DND-41 (cell line): ENCODE results near the gene MMD2.

Source experiments
- ATAC-seq: fragments of 200-7000 bp; cut with Tn5 transposase; 3 replicates; pipeline ENCODE4 v1.9.1; 2021; ENCODE audit warnings: low read depth; ENCODE audit not compliant: insufficient read depth
- DNase-seq: peaks from one replicate; pipeline ENCODE4 v3.0.0-alpha.2; 2020
- H2AFZ ChIP-seq: 2 replicates; pipeline ENCODE4 v1.6.0; 2012; ENCODE audit warnings: low read depth, low read length
- H3K27ac ChIP-seq: 2 replicates; pipeline ENCODE4 v1.5.1; 2012; ENCODE audit warnings: low read length, inconsistent platforms
- H3K27me3 ChIP-seq: fragments of 200-600 bp; sonication (generic); 2 replicates; pipeline ENCODE4 v1.6.0; 2012; ENCODE audit warnings: low read length, mild to moderate bottlenecking, inconsistent platforms; ENCODE audit not compliant: insufficient read depth, poor library complexity
- H3K36me3 ChIP-seq: 2 replicates; pipeline ENCODE4 v1.5.1; 2012; ENCODE audit warnings: low read length, inconsistent platforms; ENCODE audit not compliant: insufficient read depth
- H3K4me1 ChIP-seq: 2 replicates; pipeline ENCODE4 v1.5.1; 2012; ENCODE audit warnings: mild to moderate bottlenecking, low read length; ENCODE audit not compliant: insufficient read depth
- H3K4me2 ChIP-seq: 2 replicates; pipeline ENCODE4 v1.6.0; 2012; ENCODE audit warnings: mild to moderate bottlenecking, moderate library complexity, low read length, inconsistent platforms; ENCODE audit not compliant: insufficient read depth
- H3K4me3 ChIP-seq, 2 experiments: fragments of 200-600 bp in 1 of 2; shearing (Covaris generic) in 1 of 2; 2 replicates each; pipeline ENCODE4 v1.5.1; 2012 to 2016; ENCODE audit warnings: inconsistent platforms in 2 of 2, low read length in 2 of 2, mild to moderate bottlenecking in 2 of 2, low read depth in 1 of 2, moderate library complexity in 1 of 2
- H3K79me2 ChIP-seq: 2 replicates; pipeline ENCODE4 v1.6.0; 2012; ENCODE audit warnings: low read length, inconsistent platforms; ENCODE audit not compliant: insufficient read depth
- H3K9ac ChIP-seq: 2 replicates; pipeline ENCODE4 v1.6.0; 2012; ENCODE audit warnings: low read depth, mild to moderate bottlenecking, inconsistent platforms, low read length, moderate library complexity
- H3K9me3 ChIP-seq: 2 replicates; pipeline ENCODE4 v1.5.1; 2012; ENCODE audit warnings: low read length, moderate library complexity, mild to moderate bottlenecking, inconsistent platforms; ENCODE audit not compliant: insufficient read depth, severe bottlenecking
- H4K20me1 ChIP-seq: 2 replicates; pipeline ENCODE4 v1.6.0; 2012; ENCODE audit warnings: low read length; ENCODE audit not compliant: insufficient read depth
- EZH2 ChIP-seq: IDR thresholded peaks from 3 replicates; pipeline ENCODE4 v1.6.1; 2012; ENCODE audit warnings: borderline replicate concordance, low read depth, mild to moderate bottlenecking, moderate library complexity, low read length, inconsistent platforms; ENCODE audit not compliant: severe bottlenecking
- TF ChIP-seq, protein P1 (sequence below): IDR thresholded peaks from 2 replicates; pipeline ENCODE4 v1.5.1; 2012; ENCODE audit warnings: borderline replicate concordance, low read length, moderate library complexity, mild to moderate bottlenecking; ENCODE audit not compliant: poor library complexity, severe bottlenecking; ENCODE audit errors: extremely low read depth

MMD2 gene

DNA sequence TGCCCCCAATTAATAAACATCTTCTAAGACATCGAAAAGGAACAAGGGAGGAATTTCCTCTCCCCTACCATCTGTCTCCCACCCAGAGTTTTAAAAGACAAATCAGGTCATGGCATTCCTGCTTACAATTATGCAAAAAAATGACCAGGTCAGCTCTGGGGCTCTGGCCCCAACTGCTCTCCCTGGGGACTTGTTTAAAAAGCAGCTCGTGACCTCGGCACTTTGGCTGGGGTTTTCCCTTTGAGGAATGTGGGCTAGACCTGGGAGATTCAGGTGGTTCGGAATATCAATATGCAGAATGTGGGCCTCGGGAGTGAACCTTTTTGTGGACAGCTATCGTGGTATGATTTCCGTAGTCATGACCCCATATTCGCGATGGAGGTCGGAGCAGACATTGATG, 74.8 kb downstream of the MMD2 start:
- Histone ChIP-seq H3K79me2 (no peaks in the 10 kb centered on the region), H3K27ac (no peak overlapping the region), H3K4me3 (no peak overlapping the region), H3K9me3 (no peaks in the 10 kb centered on the region), H2AFZ (no peak overlapping the region), H3K27me3 (no peaks in the 10 kb centered on the region), H3K9ac (no peak overlapping the region), H4K20me1 (no peaks in the 10 kb centered on the region), H3K36me3 (no peaks in the 10 kb centered on the region), H3K4me2 (no peak overlapping the region), H3K4me1 (no peaks in the 10 kb centered on the region)
- ATAC-seq (no peak), DNase-seq (no peak)
- no peak for TF ChIP-seq EZH2
- TF ChIP-seq, protein P1, sequence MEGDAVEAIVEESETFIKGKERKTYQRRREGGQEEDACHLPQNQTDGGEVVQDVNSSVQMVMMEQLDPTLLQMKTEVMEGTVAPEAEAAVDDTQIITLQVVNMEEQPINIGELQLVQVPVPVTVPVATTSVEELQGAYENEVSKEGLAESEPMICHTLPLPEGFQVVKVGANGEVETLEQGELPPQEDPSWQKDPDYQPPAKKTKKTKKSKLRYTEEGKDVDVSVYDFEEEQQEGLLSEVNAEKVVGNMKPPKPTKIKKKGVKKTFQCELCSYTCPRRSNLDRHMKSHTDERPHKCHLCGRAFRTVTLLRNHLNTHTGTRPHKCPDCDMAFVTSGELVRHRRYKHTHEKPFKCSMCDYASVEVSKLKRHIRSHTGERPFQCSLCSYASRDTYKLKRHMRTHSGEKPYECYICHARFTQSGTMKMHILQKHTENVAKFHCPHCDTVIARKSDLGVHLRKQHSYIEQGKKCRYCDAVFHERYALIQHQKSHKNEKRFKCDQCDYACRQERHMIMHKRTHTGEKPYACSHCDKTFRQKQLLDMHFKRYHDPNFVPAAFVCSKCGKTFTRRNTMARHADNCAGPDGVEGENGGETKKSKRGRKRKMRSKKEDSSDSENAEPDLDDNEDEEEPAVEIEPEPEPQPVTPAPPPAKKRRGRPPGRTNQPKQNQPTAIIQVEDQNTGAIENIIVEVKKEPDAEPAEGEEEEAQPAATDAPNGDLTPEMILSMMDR: no peak

DNA sequence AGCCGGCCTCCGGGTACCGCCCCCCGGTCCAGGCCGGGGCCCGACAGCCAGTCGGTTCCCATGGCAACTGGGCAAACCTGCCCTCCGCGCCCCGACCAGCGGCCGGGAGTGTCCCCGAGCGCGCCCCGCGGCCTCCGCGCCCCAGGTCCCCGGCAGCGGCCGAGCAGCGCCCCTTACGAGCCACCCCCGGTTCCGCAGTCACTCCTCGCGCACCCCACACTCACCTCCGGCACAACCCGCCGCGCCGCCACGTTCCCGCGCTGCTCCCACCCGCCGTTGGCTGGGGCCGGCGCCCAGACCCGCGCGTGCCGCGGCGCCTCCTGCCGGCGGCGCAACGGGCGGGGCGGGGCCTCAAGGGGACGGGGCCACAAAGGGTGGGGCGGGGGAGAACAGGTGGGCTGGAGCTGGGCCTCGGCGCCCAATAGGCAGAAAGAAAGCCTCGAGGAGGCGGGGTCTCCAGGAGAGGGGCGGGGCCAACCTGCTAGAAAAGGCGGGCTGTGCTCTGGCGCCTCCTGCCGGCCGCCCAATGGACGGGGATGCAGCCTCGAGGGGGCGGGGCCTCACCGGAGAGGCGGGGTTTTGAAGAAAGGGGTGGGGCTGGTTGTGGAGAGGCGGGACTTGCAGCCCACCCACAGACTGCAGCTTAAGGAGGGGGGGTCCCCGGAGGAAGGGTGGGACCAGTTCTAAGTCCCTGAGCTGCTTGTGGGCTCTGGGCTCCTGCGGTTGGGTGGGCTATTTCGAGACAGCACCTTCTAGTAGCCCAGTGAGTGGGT, 75.4 kb downstream of the MMD2 start, which contains the start of gene RADIL:
Gene RADIL, minus strand, starts transcription at position 345 of the 773 bp plus-strand sequence. CDS start 5,577 bp downstream, outside the sequence.
- Histone ChIP-seq H4K20me1 (no peaks in the 10 kb centered on the region), H3K4me1 (no peaks in the 10 kb centered on the region), H3K4me2 (no peak within 1 kb of the TSS), H3K27me3 (no peaks in the 10 kb centered on the region), H3K4me3 (no peak within 1 kb of the TSS), H3K27ac (no peak within 1 kb of the TSS), H2AFZ (no peak within 1 kb of the TSS), H3K9ac (no peak within 1 kb of the TSS), H3K36me3 (no peaks in the 10 kb centered on the region), H3K9me3 (no peaks in the 10 kb centered on the region), H3K79me2 (no peaks in the 10 kb centered on the region)
- TF ChIP-seq EZH2: no peak
- TF ChIP-seq, protein P1: peak; percentile 9
- DNase-seq (peak; percentile 15), ATAC-seq (no peak)

DNA sequence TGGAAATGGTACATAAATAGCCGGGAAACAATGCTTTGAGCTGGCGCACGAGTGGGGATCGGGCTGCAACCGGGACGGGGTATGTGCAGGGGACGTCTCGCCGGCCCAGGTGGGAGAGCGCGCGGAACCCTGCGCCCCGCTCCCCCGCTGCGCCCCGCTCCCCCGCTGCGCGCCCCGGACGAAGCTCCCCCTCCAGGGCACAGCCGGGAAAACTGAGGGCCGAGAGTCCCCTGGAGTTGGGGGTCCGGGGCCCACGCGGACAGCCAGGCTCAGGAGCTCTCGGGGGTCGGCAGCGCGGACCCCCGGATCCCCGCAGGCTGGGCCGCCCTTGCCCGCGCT, 76.0 kb downstream of the MMD2 start:
- no peak overlapping the region for H3K4me3 ChIP-seq
- H3K4me2 ChIP-seq: no peak overlapping the region
- H3K79me2 ChIP-seq: no peaks in the 10 kb centered on the region
- no peak overlapping the region for H3K9ac ChIP-seq
- no peaks in the 10 kb centered on the region for H3K4me1 ChIP-seq
- no peak overlapping the region for H3K27ac ChIP-seq
- no peak overlapping the region for H2AFZ ChIP-seq
- no peaks in the 10 kb centered on the region for H4K20me1 ChIP-seq
- H3K9me3 ChIP-seq: no peaks in the 10 kb centered on the region
- no peaks in the 10 kb centered on the region for H3K27me3 ChIP-seq
- TF ChIP-seq, protein P1: no peak
- no peak for TF ChIP-seq EZH2
- no peaks in the 10 kb centered on the region for H3K36me3 ChIP-seq
- no peak for ATAC-seq
- DNase-seq: no peak
